Measurements from ENCODE around the gene CMIP. TPM values are rescaled to one million over a fixed set of nuclear protein-coding genes. Genes with fewer than 3 reads are reported as not detected.

CMIP gene
- polyA plus RNA-seq, 1 of the 3 experiments (the other 2 are of a cell fraction): 5.4 TPM

DNA sequence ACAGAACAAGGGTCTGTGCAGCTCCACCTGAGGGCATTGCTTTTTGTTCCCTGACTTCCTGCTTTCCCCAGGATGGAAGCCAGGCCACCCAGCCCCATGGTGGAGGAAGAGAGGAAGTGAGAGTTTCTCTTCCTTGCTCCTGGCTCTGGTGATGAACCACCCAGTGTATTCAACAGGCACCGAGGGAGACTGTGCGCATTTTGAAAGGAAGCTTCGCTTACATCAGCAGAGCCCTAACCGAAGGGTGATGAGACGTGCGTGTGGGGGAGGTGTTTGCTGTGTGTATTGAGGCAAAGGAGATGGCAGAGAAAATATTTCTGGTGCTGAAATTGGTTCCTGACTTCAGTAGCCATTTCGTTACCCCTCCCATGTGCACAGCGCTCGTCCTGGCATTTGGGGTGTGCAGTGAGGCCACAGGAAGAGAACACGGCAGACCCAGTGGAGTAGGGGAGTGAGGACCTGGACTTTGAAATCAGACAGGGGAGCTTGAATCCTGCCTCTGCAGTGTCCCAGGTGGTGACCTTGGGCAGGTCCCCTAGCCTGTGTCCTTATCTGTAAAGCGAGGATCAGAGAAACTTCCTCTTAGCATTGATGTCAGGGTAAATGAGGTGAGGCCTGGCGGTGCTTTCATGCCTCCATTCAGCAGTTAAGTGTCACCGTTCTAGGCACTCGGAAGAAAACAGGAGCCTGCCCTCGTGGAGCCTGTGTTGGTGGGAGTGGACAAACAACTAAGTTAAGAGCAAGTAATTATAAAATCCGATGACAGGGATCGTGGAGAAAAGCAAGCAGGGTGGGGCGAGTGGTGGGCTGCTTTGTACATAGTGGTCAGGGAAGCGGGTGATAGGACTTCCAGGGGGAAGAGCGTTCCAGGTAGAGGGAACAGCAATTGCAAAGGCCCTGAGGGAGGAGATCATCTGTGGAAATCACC is 7.4 kb downstream of the CMIP start:
- DNase-seq: no peak
- no peaks in the 10 kb centered on the region for H3K36me3 ChIP-seq (replicated peaks in 1 of 2; ENCODE audit: control insufficient read depth in 1 of 2, insufficient read depth in 2 of 2, low read length in 1 of 2)
- H3K27ac ChIP-seq (ENCODE audit: low read depth in 2 of 2, low read length in 1 of 2): peak overlapping the region in 1 of 2 experiments; percentile 36; a peak in 1 of 4 replicates
- 89% methylated on average over 20 of the region's 20 CpGs for WGBS (ENCODE audit: low lambda C conversion rate)
- H3K9me2 ChIP-seq: no peaks in the 10 kb centered on the region
- ChIA-PET POLR2A (interaction anchor here (0.6 kb wide), 1 partner anchor 11 kb away, joined by 3 read pairs; no protein-coding TSS in a partner anchor), CTCF (interaction anchor here (0.6 to 2.3 kb wide), 5 partner anchors 33 to 310 kb away, joined by 3 to 9 read pairs (median 4); no protein-coding TSS in a partner anchor)
- H3F3A ChIP-seq (replicated peaks; ENCODE audit: insufficient read depth): no peaks in the 10 kb centered on the region
- peaks cover 70% of the 10 kb centered on the region for H4K20me1 ChIP-seq (ENCODE audit: insufficient read depth)
- no peaks in the 10 kb centered on the region for H3K9me3 ChIP-seq
- no peak for TF ChIP-seq NFIC (IDR thresholded peaks at IDR 0.05; ENCODE audit: borderline replicate concordance)
- no peak for TF ChIP-seq ZBTB33 (IDR thresholded peaks at IDR 0.05; ENCODE audit: borderline replicate concordance, low read depth)
- no peak for TF ChIP-seq MAX (IDR thresholded peaks at IDR 0.05; ENCODE audit: low read depth)
- no peak for TF ChIP-seq SMC3 (IDR thresholded peaks at IDR 0.05; ENCODE audit: low read depth, low read length)
- TF ChIP-seq TCF12 (IDR thresholded peaks at IDR 0.05): no peak
- TF ChIP-seq USF1 (IDR thresholded peaks at IDR 0.05; ENCODE audit: borderline replicate concordance, low read depth): no peak
- no peak for TF ChIP-seq YY1 (IDR thresholded peaks at IDR 0.05; ENCODE audit: low read depth)
- no peak for TF ChIP-seq POLR2AphosphoS5 (IDR thresholded peaks at IDR 0.05; ENCODE audit: low read depth, low read length)
- TF ChIP-seq MEF2A (IDR thresholded peaks at IDR 0.05; ENCODE audit: borderline replicate concordance, low read depth): no peak
- no peak for TF ChIP-seq CHD2 (IDR thresholded peaks at IDR 0.05; ENCODE audit: low read length, partially characterized antibody)
- TF ChIP-seq TAF1 (IDR thresholded peaks at IDR 0.05; ENCODE audit: borderline replicate concordance, low read depth, low read length): no peak
- TF ChIP-seq, protein P1, sequence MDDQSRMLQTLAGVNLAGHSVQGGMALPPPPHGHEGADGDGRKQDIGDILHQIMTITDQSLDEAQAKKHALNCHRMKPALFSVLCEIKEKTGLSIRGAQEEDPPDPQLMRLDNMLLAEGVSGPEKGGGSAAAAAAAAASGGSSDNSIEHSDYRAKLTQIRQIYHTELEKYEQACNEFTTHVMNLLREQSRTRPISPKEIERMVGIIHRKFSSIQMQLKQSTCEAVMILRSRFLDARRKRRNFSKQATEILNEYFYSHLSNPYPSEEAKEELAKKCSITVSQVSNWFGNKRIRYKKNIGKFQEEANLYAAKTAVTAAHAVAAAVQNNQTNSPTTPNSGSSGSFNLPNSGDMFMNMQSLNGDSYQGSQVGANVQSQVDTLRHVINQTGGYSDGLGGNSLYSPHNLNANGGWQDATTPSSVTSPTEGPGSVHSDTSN (IDR thresholded peaks at IDR 0.05): no peak
- TF ChIP-seq FOXM1 (IDR thresholded peaks at IDR 0.05; ENCODE audit: low read depth): no peak
- H3K4me3 ChIP-seq (ENCODE audit: low read depth in 2 of 2, low read length in 1 of 2): no peak overlapping the region
- no peak overlapping the region for H2AFZ ChIP-seq (ENCODE audit: low read depth)
- no peak overlapping the region for H3K4me2 ChIP-seq
- no peak overlapping the region for H3K9ac ChIP-seq
- no peaks in the 10 kb centered on the region for H3K27me3 ChIP-seq (ENCODE audit: insufficient read depth)
- H3K4me1 ChIP-seq (ENCODE audit: control insufficient read depth in 1 of 2, insufficient read depth in 2 of 2, low read depth in 1 of 2, low read length in 1 of 2): peaks cover 8 to 57% of the 10 kb centered on the region in 2 experiments; a peak in 3 of 4 replicates
- peaks cover 77% of the 10 kb centered on the region for H3K79me2 ChIP-seq (ENCODE audit: insufficient read depth)

Measured in SK-N-SH (cell line).